ENCODE data around the gene CD86. TPM values are rescaled to one million over a fixed set of nuclear protein-coding genes. Genes with fewer than 3 reads are reported as not detected.

CD86 gene
- 0.29 TPM in 1 of 2 replicates, not detected in the other for total RNA-seq

- DNase-seq (ENCODE audit: insufficient read length, low spot score, missing footprints): peak; percentile 4
- TF ChIP-seq CTCF (IDR thresholded peaks at IDR 0.05; ENCODE audit: extremely low read depth, low read depth, low read length): no peak
- H3K9me3 ChIP-seq (ENCODE audit: low read depth, low read length): no peaks in the 10 kb centered on the region
- H3K27ac ChIP-seq (ENCODE audit: low read depth, low read length): no peak within 1 kb of the TSS
- H4K20me1 ChIP-seq (ENCODE audit: insufficient read depth, low read length): no peaks in the 10 kb centered on the region
- H3K27me3 ChIP-seq (ENCODE audit: insufficient read depth, low read length): no peaks in the 10 kb centered on the region
- H3K4me1 ChIP-seq (ENCODE audit: insufficient read depth, low read length): no peaks in the 10 kb centered on the region
- H3K4me2 ChIP-seq (ENCODE audit: insufficient read depth, low read length): no peak within 1 kb of the TSS
- no peak within 1 kb of the TSS for H3K4me3 ChIP-seq (ENCODE audit: insufficient read depth, low read length)
- no peaks in the 10 kb centered on the region for H3K79me2 ChIP-seq (ENCODE audit: insufficient read depth, low read length)
- H3K36me3 ChIP-seq (ENCODE audit: insufficient read depth, low read length): no peaks in the 10 kb centered on the region
- H2AFZ ChIP-seq (ENCODE audit: low read length): peak within 1 kb of the TSS; percentile 23
Observed at GRCh38 chr3:122055215-122055614, at the start of gene CD86. Gene CD86 (plus strand): TSS chr3:122055362. CDS start chr3:122055490, 128 bp downstream.

GRCh38 chr3:122006267-122006666, 48.9 kb upstream of the CD86 start:
- no peak overlapping the region for H2AFZ ChIP-seq (ENCODE audit: low read length)
- no peaks in the 10 kb centered on the region for H3K36me3 ChIP-seq (ENCODE audit: insufficient read depth, low read length)
- TF ChIP-seq CTCF (IDR thresholded peaks at IDR 0.05; ENCODE audit: extremely low read depth, low read depth, low read length): no peak

GRCh38 chr3:122008166-122008565, 47.0 kb upstream of the CD86 start:
- Histone ChIP-seq H2AFZ (ENCODE audit: low read length) (no peak overlapping the region), H3K4me2 (ENCODE audit: insufficient read depth, low read length) (no peak overlapping the region), H3K36me3 (ENCODE audit: insufficient read depth, low read length) (no peaks in the 10 kb centered on the region), H3K27ac (ENCODE audit: low read depth, low read length) (no peak overlapping the region), H4K20me1 (ENCODE audit: insufficient read depth, low read length) (no peaks in the 10 kb centered on the region), H3K4me3 (ENCODE audit: insufficient read depth, low read length) (no peak overlapping the region), H3K79me2 (ENCODE audit: insufficient read depth, low read length) (no peaks in the 10 kb centered on the region), H3K9me3 (ENCODE audit: low read depth, low read length) (no peaks in the 10 kb centered on the region), H3K27me3 (ENCODE audit: insufficient read depth, low read length) (peaks cover 9% of the 10 kb centered on the region), H3K4me1 (ENCODE audit: insufficient read depth, low read length) (no peaks in the 10 kb centered on the region)
- DNase-seq (ENCODE audit: insufficient read length, low spot score, missing footprints): no peak
- TF ChIP-seq CTCF (IDR thresholded peaks at IDR 0.05; ENCODE audit: extremely low read depth, low read depth, low read length): no peak

More at GRCh38 chr3:122006267-122006666, 48.9 kb upstream of the CD86 start:
- DNase-seq (ENCODE audit: insufficient read length, low spot score, missing footprints): no peak
- no peak overlapping the region for H3K27ac ChIP-seq (ENCODE audit: low read depth, low read length)
- no peaks in the 10 kb centered on the region for H3K9me3 ChIP-seq (ENCODE audit: low read depth, low read length)
- no peak overlapping the region for H3K4me3 ChIP-seq (ENCODE audit: insufficient read depth, low read length)
- no peaks in the 10 kb centered on the region for H4K20me1 ChIP-seq (ENCODE audit: insufficient read depth, low read length)
- no peak overlapping the region for H3K4me2 ChIP-seq (ENCODE audit: insufficient read depth, low read length)
- H3K27me3 ChIP-seq (ENCODE audit: insufficient read depth, low read length): no peaks in the 10 kb centered on the region
- no peaks in the 10 kb centered on the region for H3K4me1 ChIP-seq (ENCODE audit: insufficient read depth, low read length)
- H3K79me2 ChIP-seq (ENCODE audit: insufficient read depth, low read length): no peaks in the 10 kb centered on the region

GRCh38 chr3:122010506-122010905, 44.7 kb upstream of the CD86 start:
- Histone ChIP-seq H3K4me1 (ENCODE audit: insufficient read depth, low read length) (no peaks in the 10 kb centered on the region), H3K79me2 (ENCODE audit: insufficient read depth, low read length) (no peaks in the 10 kb centered on the region), H3K27ac (ENCODE audit: low read depth, low read length) (no peak overlapping the region), H4K20me1 (ENCODE audit: insufficient read depth, low read length) (no peaks in the 10 kb centered on the region), H3K4me2 (ENCODE audit: insufficient read depth, low read length) (no peak overlapping the region), H2AFZ (ENCODE audit: low read length) (no peak overlapping the region), H3K36me3 (ENCODE audit: insufficient read depth, low read length) (no peaks in the 10 kb centered on the region), H3K9me3 (ENCODE audit: low read depth, low read length) (no peaks in the 10 kb centered on the region), H3K27me3 (ENCODE audit: insufficient read depth, low read length) (peaks cover 9% of the 10 kb centered on the region), H3K4me3 (ENCODE audit: insufficient read depth, low read length) (no peak overlapping the region)
- no peak for TF ChIP-seq CTCF (IDR thresholded peaks at IDR 0.05; ENCODE audit: extremely low read depth, low read depth, low read length)
- DNase-seq (ENCODE audit: insufficient read length, low spot score, missing footprints): no peak
